B cell (primary cell): ENCODE measurements around the gene KCNJ4. TPM values are rescaled to one million over a fixed set of nuclear protein-coding genes. Genes with fewer than 3 reads are reported as not detected.

Experiments used
- ATAC-seq: fragments of 200-7000 bp; cut with Tn5 transposase; one replicate; pipeline ENCODE4 v1.10.0; 2021; ENCODE audit warnings: low read depth, mild to moderate bottlenecking, moderate number of reproducible peaks, moderate library complexity
- CTCF ChIA-PET: fragments of 350-600 bp; sonication (Branson Sonifier 250); formaldehyde crosslinking; loops from one replicate; lab custom pipeline; 2021; ENCODE audit warnings: antibody characterized with exemption, inconsistent platforms; lab: Charles Lee
- POLR2A ChIA-PET: fragments of 350-600 bp; sonication (Branson Sonifier 250); formaldehyde crosslinking; loops from one replicate; lab custom pipeline; 2021; ENCODE audit warnings: antibody characterized with exemption; lab: Charles Lee
- DNase-seq: peaks from one replicate; pipeline ENCODE4 v3.0.0; 2013
- H2AFZ ChIP-seq: 2 replicates; pipeline ENCODE4 v1.6.1; 2012; ENCODE audit warnings: mild to moderate bottlenecking, low read depth, low read length; ENCODE audit not compliant: insufficient read depth, poor library complexity, severe bottlenecking
- H3K27ac ChIP-seq, 2 donors: 1 replicate in 1 of 2; 2 replicates in 1 of 2; pipeline ENCODE4 v1.5.1; 2012 to 2013; ENCODE audit warnings: low read length in 2 of 2, mild to moderate bottlenecking in 2 of 2, moderate library complexity in 1 of 2
- H3K27me3 ChIP-seq, 4 experiments: fragments of 200-600 bp in 1 of 4; sonication (generic) in 1 of 4; replicated peaks in 1 of 4; 1 replicate in 2 of 4; 2 replicates in 2 of 4; pipeline versions ENCODE4 v1.6.1 to v1.7.0; 2013 to 2016; ENCODE audit warnings: low read length in 3 of 4, mild to moderate bottlenecking in 2 of 4, mixed read lengths in 1 of 4, moderate library complexity in 1 of 4; ENCODE audit not compliant: insufficient read depth in 4 of 4, control insufficient read depth in 3 of 4; ENCODE audit errors: control extremely low read depth in 1 of 4
- H3K36me3 ChIP-seq, 2 experiments: replicated peaks in 1 of 2; 1 replicate in 1 of 2; 2 replicates in 1 of 2; pipeline versions ENCODE4 v1.6.1 to v1.7.1; 2013; ENCODE audit warnings: low read length in 1 of 2; ENCODE audit not compliant: insufficient read depth in 2 of 2, control insufficient read depth in 1 of 2; ENCODE audit errors: control extremely low read depth in 1 of 2, extremely low read depth in 1 of 2
- H3K4me1 ChIP-seq, 2 donors: fragments of 200-600 bp in 1 of 2; sonication (generic) in 1 of 2; 1 replicate in 1 of 2; 2 replicates in 1 of 2; pipeline versions ENCODE4 v1.5.1 to v1.6.1; 2013 to 2017; ENCODE audit warnings: low read length in 2 of 2; ENCODE audit not compliant: control insufficient read depth in 2 of 2, insufficient read depth in 2 of 2
- H3K4me2 ChIP-seq: replicated peaks from 2 replicates; pipeline ENCODE3; 2012; ENCODE audit warnings: mild to moderate bottlenecking, low read depth, low read length; ENCODE audit not compliant: poor library complexity, severe bottlenecking
- H3K4me3 ChIP-seq, 5 experiments: fragments of 200-600 bp in 1 of 5; sonication (generic) in 1 of 5; 1 replicate in 3 of 5; 2 replicates in 2 of 5; pipeline versions ENCODE4 v1.5.1 to v1.7.0; 2011 to 2016; ENCODE audit warnings: low read length in 4 of 5, mild to moderate bottlenecking in 4 of 5, low read depth in 2 of 5, control low read depth in 1 of 5, moderate library complexity in 1 of 5; ENCODE audit not compliant: insufficient read depth in 1 of 5; ENCODE audit errors: control extremely low read depth in 1 of 5, extremely low read depth in 1 of 5
- H3K79me2 ChIP-seq: fragments of 200-600 bp; sonication (generic); one replicate; pipeline ENCODE4 v1.6.0; 2016; ENCODE audit warnings: low read length; ENCODE audit not compliant: control insufficient read depth, insufficient read depth
- H3K9ac ChIP-seq: fragments of 200-600 bp; sonication (generic); 2 replicates; pipeline ENCODE4 v1.6.1; 2017; ENCODE audit warnings: mild to moderate bottlenecking, low read length, moderate library complexity
- H3K9me3 ChIP-seq, 3 donors: one replicate each; pipeline versions ENCODE4 v1.6.1 to v1.7.1; 2013; ENCODE audit warnings: low read length in 2 of 3; ENCODE audit not compliant: control insufficient read depth in 2 of 3, insufficient read depth in 1 of 3; ENCODE audit errors: control extremely low read depth in 1 of 3
- H4K20me1 ChIP-seq: 2 replicates; pipeline ENCODE4 v1.6.0; 2012; ENCODE audit warnings: mild to moderate bottlenecking, low read length; ENCODE audit not compliant: insufficient read depth, control insufficient read depth, poor library complexity, severe bottlenecking
- H3K27ac Mint-ChIP-seq: one replicate; pipeline ENCODE4 v1.8.0; 2021; ENCODE audit warnings: mixed read lengths
- H3K27me3 Mint-ChIP-seq: one replicate; pipeline ENCODE4 v1.8.0; 2021; ENCODE audit warnings: mixed read lengths
- H3K4me1 Mint-ChIP-seq: one replicate; pipeline ENCODE4 v1.8.0; 2021; ENCODE audit warnings: mixed read lengths
- H3K4me3 Mint-ChIP-seq: one replicate; pipeline ENCODE4 v1.8.0; 2021; ENCODE audit warnings: mixed read lengths
- H3K9me3 Mint-ChIP-seq: one replicate; pipeline ENCODE4 v1.8.0; 2022; ENCODE audit warnings: mixed read lengths; ENCODE audit not compliant: insufficient read depth
- CTCF ChIP-seq: fragments of 200-600 bp; IDR thresholded peaks from one replicate; pipeline ENCODE4 v1.8.0; 2022; ENCODE audit warnings: antibody characterized with exemption, mild to moderate bottlenecking
- EZH2 ChIP-seq: IDR thresholded peaks from 2 replicates; pipeline ENCODE4 v1.6.1; 2012; ENCODE audit warnings: borderline replicate concordance, low read depth, mild to moderate bottlenecking, moderate library complexity, low read length; ENCODE audit not compliant: insufficient read depth, poor library complexity, severe bottlenecking
- WGBS: methylation state at CpG from one replicate; pipeline ENCODE4 v1.1.5; 2013; ENCODE audit warnings: missing lambda C conversion rate; ENCODE audit not compliant: insufficient coverage; 5-methylcytosine and 5-hydroxymethylcytosine counted together
- intact Hi-C: fragments of 100-400 bp; cut with micrococcal nuclease; formaldehyde crosslinking; loops from one replicate; pipeline ENCODE4 v1.10.0; 2022
- polyA plus RNA-seq: library from polyadenylated mRNA; depleted of rRNA; stranded (reverse); fragments of >200 nt; gene quantifications from 2 replicates; pipeline ENCODE4 v1.2.3, GENCODE V29; 2012
- total RNA-seq, 2 donors: library from RNA; stranded (reverse); fragments of 120-200 nt in 1 of 2; gene quantifications; 1 replicate in 1 of 2; 2 replicates in 1 of 2; pipeline versions ENCODE4 v1.2.3 to v1.2.4, GENCODE V29; 2013 to 2022

Gene KCNJ4
- total and polyA plus RNA-seq, 2 donors (not counting 1 experiment from before 2014, with no cell fraction given), result not detected

GRCh38 chr22:38413085-38414008 is 41.7 kb downstream of the KCNJ4 start:
- H3K4me1 Mint-ChIP-seq, result peaks cover 4% of the 10 kb centered on the region
- no peaks in the 10 kb centered on the region for H3K9me3 Mint-ChIP-seq
- no peak overlapping the region for H3K4me3 ChIP-seq
- 80% methylated on average over 11 of the region's 20 CpGs for WGBS
- no peaks in the 10 kb centered on the region for H3K36me3 ChIP-seq
- POLR2A ChIA-PET, result no interaction called here
- intact Hi-C loops, result loop anchor here (5.0 kb wide), 1 partner anchor 159 kb away; the partner anchor contains the start of gene DMC1
- no peak overlapping the region for H2AFZ ChIP-seq
- H3K4me1 ChIP-seq, result peaks cover 4 to 5% of the 10 kb centered on the region in 2 donors
- no peak overlapping the region for H3K27ac Mint-ChIP-seq
- TF ChIP-seq EZH2, result no peak
- TF ChIP-seq CTCF, result peak; percentile 19
- H4K20me1 ChIP-seq, result no peaks in the 10 kb centered on the region
- no peaks in the 10 kb centered on the region for H3K27me3 Mint-ChIP-seq
- H3K27ac ChIP-seq, result no peak overlapping the region
- CTCF ChIA-PET, result interaction anchor here (2.1 kb wide), 1 partner anchor 158 kb away, joined by 5 read pairs; no protein-coding TSS in a partner anchor
- no peaks in the 10 kb centered on the region for H3K79me2 ChIP-seq
- ATAC-seq, result no peak
- peaks cover 0 to 4% (median 0%) of the 10 kb centered on the region in 3 donors for H3K9me3 ChIP-seq
- H3K4me3 Mint-ChIP-seq, result no peak overlapping the region
- DNase-seq, result no peak
- no peak overlapping the region for H3K9ac ChIP-seq
- peak overlapping the region; percentile 57 for H3K4me2 ChIP-seq
- peaks cover 0 to 5% (median 0%) of the 10 kb centered on the region in 4 experiments for H3K27me3 ChIP-seq
